Bronchial epithelial cell (primary cell): ENCODE measurements around the gene SPON1. TPM values are rescaled to one million over a fixed set of nuclear protein-coding genes. Genes with fewer than 3 reads are reported as not detected.

Source experiments
- DNase-seq: peaks from one replicate; pipeline ENCODE4 v3.0.0-alpha.2; 2010; ENCODE audit warnings: low read depth
- FAIRE-seq: peaks from 2 replicates; lab custom pipeline; 2011; peaks lifted over from hg19 to GRCh38; lab: Jason Lieb, UNC
- H3K27me3 ChIP-seq: 2 replicates; pipeline ENCODE4 v1.5.1; 2011; ENCODE audit warnings: low read length; ENCODE audit not compliant: control insufficient read depth, insufficient read depth
- H3K36me3 ChIP-seq: 2 replicates; pipeline ENCODE4 v1.5.1; 2011; ENCODE audit warnings: low read length; ENCODE audit not compliant: control insufficient read depth, insufficient read depth
- H3K4me3 ChIP-seq: 2 replicates; pipeline ENCODE4 v1.5.1; 2011; ENCODE audit warnings: mild to moderate bottlenecking, low read depth, low read length, control low read depth
- CTCF ChIP-seq: IDR thresholded peaks from 2 replicates; pipeline ENCODE4 v1.5.1; 2011; ENCODE audit warnings: mild to moderate bottlenecking, moderate library complexity, low read length, control low read depth, inconsistent platforms; ENCODE audit not compliant: insufficient read depth, severe bottlenecking
- total RNA-seq: library from RNA; depleted of rRNA; stranded (reverse); fragments of >200 nt; gene quantifications from 2 replicates; pipeline ENCODE4 v1.2.1, GENCODE V29; 2014

SPON1 gene
- total RNA-seq, 1 donor from 2014 or later: 0.26 TPM

- no peak for FAIRE-seq
Observed at GRCh38 chr11:14127679-14128078, 165.2 kb downstream of the SPON1 start.

GRCh38 chr11:14132312-14132711 lies 169.8 kb downstream of the SPON1 start:
- H3K27me3 ChIP-seq: no peaks in the 10 kb centered on the region
- no peak overlapping the region for H3K4me3 ChIP-seq
- no peak for DNase-seq
- H3K36me3 ChIP-seq: no peaks in the 10 kb centered on the region
- no peak for TF ChIP-seq CTCF
- FAIRE-seq: no peak

More at GRCh38 chr11:14127679-14128078, 165.2 kb downstream of the SPON1 start:
- H3K4me3 ChIP-seq: no peak overlapping the region
- no peaks in the 10 kb centered on the region for H3K36me3 ChIP-seq
- TF ChIP-seq CTCF: no peak
- DNase-seq: no peak
- H3K27me3 ChIP-seq: no peaks in the 10 kb centered on the region

- no peaks in the 10 kb centered on the region for H3K36me3 ChIP-seq
- DNase-seq (no peak), FAIRE-seq (no peak)
- no peak for TF ChIP-seq CTCF
- H3K27me3 ChIP-seq: no peaks in the 10 kb centered on the region
- H3K4me3 ChIP-seq: no peak overlapping the region
Observed at GRCh38 chr11:14133381-14133780, 170.9 kb downstream of the SPON1 start.

- no peak for FAIRE-seq
- DNase-seq: no peak
- no peaks in the 10 kb centered on the region for H3K36me3 ChIP-seq
- TF ChIP-seq CTCF: no peak
- no peaks in the 10 kb centered on the region for H3K27me3 ChIP-seq
- H3K4me3 ChIP-seq: no peak overlapping the region
Observed at GRCh38 chr11:14136561-14136960, 174.0 kb downstream of the SPON1 start.

GRCh38 chr11:14137284-14137683 lies 174.8 kb downstream of the SPON1 start:
- H3K4me3 ChIP-seq: no peak overlapping the region
- H3K36me3 ChIP-seq: no peaks in the 10 kb centered on the region
- TF ChIP-seq CTCF: no peak
- no peak for FAIRE-seq
- DNase-seq: no peak
- H3K27me3 ChIP-seq: no peaks in the 10 kb centered on the region

- TF ChIP-seq CTCF: no peak
- Histone ChIP-seq H3K27me3 (no peaks in the 10 kb centered on the region), H3K4me3 (no peak overlapping the region), H3K36me3 (no peaks in the 10 kb centered on the region)
- no peak for DNase-seq
- no peak for FAIRE-seq
Observed at GRCh38 chr11:14140991-14141390, 178.5 kb downstream of the SPON1 start.
